Endometrial microvascular endothelial cells (primary cell): Measurements from ENCODE around the gene RHEB. TPM values are rescaled to one million over a fixed set of nuclear protein-coding genes. Genes with fewer than 3 reads are reported as not detected.

Experiments used
- in situ Hi-C: cut with HindIII; loops from 2 replicates; pipeline ENCODE4 v1.10.0; 2017; ENCODE audit warnings: low sequenced_read_pairs, low pct_unique_long_range_greater_than_20kb; ENCODE audit errors: inconsistent ontology term
- total RNA-seq: library from RNA; depleted of rRNA; stranded (reverse); fragments of >200 nt; gene quantifications from one replicate; pipeline ENCODE4 v1.2.3, GENCODE V29; 2015; ENCODE audit errors: inconsistent ontology term

RHEB gene
- total RNA-seq, 1 donor from 2014 or later: 115 TPM

DNA sequence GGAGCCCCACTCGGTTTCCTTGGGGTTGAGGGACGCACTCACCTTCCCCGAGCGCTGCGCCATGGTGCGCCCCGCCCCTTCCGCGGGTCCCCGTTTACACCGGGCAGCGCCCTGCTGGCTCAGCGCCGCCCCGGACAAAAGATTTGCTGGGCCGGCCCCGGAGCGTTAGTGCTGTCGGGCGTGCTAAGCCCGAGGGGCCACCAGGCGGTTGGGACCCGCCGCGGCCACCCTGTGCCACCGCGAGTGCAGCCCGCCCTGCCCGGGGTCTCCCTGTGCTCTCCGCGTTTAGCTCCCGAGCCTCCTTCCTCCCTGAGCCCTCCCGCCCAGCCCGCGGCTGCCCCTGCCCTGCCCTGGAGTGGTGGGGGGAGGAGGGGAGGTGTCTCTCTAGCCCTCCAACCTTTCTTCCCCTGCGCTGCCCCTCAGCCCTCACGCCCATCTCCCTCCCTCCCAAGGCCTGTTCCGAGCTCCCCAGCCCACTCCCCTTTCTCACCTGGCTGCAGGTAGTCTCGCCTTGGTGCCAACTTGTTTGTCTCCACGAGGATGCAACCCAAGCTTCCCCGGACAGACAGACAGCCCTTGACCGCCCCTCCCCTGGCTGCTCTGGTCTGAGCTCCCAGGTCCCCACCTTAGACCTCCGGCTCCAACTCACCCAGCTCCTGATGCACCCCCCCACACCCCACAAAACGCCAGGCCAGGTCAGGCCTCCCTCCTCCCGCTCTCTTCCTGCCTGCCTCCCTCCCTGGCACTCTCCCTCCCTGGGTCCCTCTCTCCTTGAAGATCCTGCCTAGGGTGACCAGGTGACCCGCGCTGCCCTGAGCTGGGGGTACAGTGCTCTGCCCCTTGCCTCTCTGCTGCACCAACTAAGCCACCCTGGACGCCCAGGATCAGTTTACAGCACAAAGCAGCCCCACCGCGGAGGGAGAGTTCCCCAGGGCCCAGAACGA, 79.6 kb downstream of the RHEB start, which contains the start of gene CRYGN:
Gene CRYGN, minus strand, starts transcription at position 287 of the 944 bp plus-strand sequence. Its CDS starts 224 bp downstream, at position 63.
- in situ Hi-C loops: loop anchor here (5.0 kb wide), 1 partner anchor 73 kb away; no protein-coding TSS in a partner anchor

DNA sequence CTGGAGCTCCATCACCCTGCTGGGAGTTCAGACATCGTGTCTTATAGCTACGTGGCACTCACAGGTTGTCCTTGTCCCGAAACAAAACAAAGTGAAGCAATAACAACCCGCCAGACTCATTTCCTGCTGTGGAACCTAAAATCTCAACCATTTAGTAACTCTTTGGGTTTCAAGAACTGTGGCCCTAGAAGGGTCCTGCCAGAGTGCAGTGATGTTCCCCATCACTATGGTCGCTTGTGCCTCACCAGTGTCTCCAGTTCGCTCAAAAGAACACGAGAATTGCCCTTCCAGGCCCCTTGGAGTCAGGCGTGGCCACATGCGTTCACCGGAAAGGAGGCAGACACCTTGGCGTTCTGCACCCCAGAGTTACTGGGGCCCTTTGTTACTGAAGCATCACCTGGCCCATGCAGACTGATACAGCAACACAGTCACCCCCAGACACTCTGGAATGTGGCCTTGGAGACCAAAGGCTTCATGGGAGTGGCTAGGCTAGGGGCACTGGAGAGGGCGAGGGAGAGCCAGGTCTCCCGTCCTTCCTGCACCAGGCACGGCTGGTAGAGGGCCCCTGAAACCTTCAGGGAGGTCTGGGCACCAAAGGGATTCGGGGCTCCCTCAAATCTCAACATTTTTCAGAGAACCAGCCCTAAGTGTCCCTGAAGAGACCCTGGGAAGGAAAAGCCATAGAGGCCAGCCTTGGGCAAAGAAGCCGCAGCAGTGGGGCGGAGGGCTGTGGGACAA, 80.7 kb downstream of the RHEB start:
- in situ Hi-C loops: no loop called here

DNA sequence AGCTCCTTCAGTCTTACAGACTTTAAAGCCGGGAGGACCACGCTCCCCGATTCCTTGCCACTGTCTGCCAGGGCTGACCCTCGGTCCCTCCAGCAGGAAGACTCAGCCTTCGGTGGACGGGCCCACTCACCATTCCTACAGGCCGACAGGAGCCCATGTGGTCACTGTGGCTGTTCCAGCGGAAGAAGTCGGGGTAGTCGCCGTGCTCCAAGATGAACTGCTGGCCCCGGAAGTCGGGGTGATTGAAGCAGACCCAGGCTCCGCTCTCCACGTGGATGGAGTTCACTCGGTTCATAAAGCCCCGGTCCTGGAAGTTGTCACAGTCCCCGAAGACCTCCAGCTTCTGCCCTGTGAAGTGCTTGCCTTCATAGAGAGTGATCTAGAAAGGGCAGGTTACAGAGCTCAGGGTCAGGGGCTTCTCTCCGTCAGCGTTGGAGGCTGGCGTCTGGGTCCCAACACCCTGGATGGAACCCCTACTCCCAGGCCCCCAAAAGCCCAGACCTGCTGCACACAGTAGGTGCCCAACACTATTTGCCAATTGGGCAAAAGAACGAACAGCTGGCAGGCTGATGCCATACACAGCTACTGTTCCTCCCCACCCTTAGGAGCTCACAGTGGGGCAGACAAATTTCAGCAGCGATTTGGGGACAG, 81.7 kb downstream of the RHEB start:
- in situ Hi-C loops: no loop called here

DNA sequence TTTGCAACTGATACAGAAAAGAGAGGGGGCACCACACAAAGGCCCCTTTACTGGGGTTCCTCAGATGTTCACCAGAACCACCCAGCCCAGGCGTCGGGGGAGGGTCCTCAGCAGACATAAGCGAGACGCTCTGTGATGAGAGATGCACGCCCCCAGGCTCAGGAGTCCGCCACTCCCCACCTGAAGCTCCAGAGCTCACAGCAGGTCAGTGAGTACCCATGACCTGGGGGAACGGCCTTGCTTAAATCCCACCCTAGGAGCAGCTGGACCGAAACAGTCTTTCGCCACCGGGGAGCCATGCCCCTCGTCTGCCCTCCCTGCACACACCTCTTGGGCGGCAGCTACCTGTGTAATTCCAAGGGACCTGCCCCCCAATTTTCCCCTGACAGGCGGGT, 82.5 kb downstream of the RHEB start:
- in situ Hi-C loops: no loop called here

GRCh38 chr7:151436446-151437158, 83.1 kb downstream of the RHEB start:
- in situ Hi-C loops: no loop called here

DNA sequence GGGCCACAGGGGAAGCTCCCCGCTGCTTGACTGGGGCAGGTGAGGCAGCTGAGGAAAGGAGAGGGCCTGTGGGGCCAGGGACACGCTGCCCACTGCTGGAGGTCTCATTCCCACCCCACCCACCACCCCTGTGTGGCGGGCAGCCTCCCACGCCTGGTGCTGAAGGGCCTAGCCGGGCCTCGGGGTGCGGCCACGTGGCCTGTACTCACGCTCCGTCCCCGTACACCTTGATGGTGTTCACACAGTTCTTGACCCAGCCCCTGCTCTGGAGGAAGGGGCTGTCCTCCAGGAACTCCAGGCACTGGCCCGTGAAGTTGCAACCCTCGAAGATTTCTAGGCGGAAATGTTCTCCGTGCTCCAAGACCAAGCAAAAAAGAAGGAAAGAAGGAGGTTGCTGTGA, 83.7 kb downstream of the RHEB start:
- in situ Hi-C loops: no loop called here

GRCh38 chr7:151435103-151435916, 84.4 kb downstream of the RHEB start:
- in situ Hi-C loops: no loop called here

DNA sequence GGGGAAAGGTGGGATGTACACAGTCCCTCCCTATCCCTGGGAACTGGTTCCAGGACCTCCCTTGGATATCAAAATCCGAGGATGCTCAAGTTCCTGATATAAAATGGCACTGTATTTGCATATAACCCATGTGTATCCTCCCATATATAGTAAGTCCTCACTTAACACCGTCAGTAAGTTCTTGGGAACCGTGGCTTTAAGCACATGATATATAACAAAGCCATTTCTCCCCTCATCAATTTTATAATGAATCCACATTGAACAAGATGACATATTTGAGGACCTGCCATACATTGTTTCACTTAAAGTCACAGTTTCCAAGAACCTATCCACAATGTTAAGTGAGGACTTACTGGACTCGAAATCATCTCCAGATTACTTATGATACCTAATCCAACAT, 85.1 kb downstream of the RHEB start:
- in situ Hi-C loops: no loop called here

DNA sequence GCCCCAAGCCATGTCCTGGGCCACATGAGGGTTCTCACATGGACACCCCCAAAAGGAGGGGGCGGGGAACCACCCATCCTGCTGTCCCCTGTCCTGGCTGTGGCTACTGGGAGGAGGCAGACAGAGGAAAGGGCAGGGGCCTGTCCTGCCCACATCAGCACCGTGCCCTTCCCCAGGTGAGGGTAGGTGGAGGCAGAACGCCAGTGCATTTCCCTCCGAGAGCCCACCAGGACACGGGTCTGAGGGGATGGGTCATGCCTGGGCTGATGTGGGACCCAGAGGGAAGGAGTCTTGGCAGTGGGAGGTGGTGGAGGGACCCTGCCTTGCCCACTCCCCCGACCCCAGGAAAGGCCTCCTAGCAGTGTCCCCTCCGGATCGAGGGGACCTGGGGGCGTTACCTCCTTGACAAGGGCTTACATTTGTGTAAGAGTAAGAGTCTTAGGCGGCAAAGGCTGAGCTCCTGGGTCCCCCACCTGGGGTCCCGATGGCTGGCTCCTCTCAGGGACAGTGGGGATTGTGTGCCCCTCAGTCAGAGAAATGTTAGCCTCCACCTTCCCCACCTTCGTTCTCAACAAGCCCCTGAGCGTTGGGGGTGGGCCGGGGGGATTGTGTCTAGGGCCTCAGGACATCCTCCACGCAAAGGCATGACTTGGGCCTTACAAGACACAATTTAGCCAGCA, 85.8 kb downstream of the RHEB start:
- in situ Hi-C loops: no loop called here

DNA sequence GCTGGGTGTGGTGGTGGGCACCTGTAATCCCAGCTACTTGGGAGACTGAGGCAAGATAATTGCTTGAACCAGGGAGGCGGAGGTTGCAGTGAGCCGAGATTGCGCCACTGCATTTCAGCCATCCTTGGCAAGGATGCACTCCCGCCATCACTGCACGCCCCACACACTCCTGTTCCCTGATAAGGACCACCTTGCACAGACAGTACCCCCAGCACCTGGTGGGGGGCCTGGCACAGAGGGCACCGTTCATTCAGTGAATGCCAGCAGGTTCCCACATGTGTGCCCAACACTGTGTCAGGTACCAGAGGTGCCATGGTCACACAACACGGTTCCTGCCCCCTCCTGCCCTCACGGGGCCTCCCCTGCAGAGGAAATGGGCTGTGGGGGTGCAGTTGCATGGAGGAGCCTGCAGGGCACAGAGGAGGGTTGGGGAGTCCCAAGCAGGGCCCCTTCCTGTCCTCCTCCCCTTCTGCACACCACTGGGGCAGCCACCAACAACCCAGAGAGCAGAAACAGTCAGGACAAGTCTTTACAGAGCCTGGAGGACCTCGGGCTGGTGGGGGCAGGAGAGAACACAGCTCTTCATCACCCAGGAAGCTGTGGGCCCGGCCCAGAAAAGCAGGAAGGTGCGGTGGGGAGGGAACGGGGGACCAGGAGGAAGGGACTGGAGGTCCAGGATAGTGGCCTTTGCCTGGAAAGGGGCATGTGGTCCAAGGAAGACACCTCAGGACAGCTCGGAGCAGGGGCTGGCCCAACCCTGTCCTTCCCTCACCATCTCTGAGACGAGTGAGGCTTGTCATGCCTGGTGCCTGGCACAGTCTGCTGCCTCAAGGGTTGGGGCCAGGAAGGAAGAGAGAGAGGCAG, 86.8 kb downstream of the RHEB start:
- in situ Hi-C loops: no loop called here

GRCh38 chr7:151431768-151432311, 87.9 kb downstream of the RHEB start:
- in situ Hi-C loops: no loop called here

- in situ Hi-C loops: no loop called here
Observed at GRCh38 chr7:151431281-151431767, 88.4 kb downstream of the RHEB start.

DNA sequence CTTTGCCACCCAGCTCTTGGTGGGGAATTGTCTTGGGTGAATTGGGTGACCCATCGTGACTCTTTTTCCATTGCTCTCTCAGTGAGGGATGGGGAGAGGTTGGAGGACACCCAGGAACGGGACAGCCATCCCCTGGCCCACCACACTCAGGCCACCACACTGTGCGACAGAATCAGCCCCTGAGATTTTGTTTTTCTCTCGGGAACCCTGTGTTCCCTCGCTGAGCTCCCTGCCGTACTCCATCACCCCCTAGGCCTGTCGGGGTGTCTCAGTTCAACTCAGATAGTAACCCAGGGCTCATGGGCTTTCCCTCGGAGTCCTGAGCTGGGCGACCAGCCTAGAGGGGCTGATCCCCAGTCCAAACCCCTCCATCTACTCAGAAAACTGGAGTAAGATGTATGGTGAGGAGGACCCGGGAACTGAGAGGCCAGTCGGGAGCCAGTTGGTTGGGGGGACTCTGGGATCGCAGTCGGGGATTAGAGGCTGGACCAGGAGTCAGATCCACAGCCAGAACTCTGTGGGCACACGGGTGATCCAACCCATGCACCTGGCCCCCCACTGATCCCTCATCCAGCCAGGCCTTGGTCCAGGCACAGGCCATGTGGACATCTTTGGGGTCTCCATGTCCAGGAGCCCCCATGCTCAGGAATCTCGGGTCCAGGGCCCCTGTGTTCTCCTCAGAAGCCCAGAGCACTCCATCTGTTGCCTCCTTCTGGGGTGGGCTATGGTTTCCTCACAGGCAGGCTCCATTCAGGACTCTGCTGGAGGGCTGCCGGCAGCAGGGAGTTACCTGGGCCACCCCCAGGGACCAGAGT, 89.1 kb downstream of the RHEB start:
- in situ Hi-C loops: no loop called here

- in situ Hi-C loops: no loop called here
Observed at GRCh38 chr7:151429560-151430331, 89.9 kb downstream of the RHEB start.

DNA sequence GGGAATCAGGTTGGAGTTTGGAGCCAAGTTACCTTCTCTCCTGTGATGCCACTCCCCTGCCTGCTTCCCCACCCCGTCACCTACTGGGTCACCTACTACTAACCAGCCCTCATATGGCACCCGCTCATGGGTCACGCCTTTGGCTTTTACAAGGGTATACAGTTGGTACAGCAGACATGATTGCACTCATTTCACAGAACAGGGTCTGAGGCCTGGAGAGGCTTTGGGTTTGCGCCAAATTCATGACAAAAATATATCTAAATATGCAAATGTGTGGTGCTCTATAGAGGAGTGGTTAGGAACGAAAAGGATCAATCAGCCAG, 90.5 kb downstream of the RHEB start:
- in situ Hi-C loops: no loop called here
